ENCODE results near the gene STOML1. TPM values are rescaled to one million over a fixed set of nuclear protein-coding genes. Genes with fewer than 3 reads are reported as not detected.

The STOML1 gene
- total RNA-seq, 1 donor from 2014 or later = 10.6 TPM

DNA sequence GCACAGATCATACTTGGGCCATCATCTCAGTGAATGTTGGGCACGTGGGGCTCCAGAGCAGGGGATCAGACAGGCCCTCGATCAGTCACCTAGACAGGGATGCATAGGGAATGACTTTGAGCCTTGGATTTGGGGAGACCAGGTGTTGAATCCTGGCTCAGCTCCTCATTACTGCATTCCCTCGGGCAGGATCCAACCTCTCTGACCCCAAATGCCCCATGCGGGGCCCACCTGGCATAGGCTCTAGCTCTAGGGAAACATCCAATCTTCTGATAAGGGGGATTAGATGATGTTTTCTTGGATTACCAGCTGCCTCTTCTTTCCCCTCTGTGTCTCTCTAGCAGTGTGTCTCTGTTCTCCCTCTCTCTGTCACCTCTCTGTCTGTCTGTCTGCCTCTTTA, 43.1 kb downstream of the STOML1 start:
- no peak overlapping the region for H3K4me3 Mint-ChIP-seq
- H3K4me1 Mint-ChIP-seq = peaks cover 8% of the 10 kb centered on the region
- H3K36me3 Mint-ChIP-seq (ENCODE audit: low read depth) = no peaks in the 10 kb centered on the region
- H3K27ac Mint-ChIP-seq = no peak overlapping the region
- H3K27me3 Mint-ChIP-seq = peaks cover 7% of the 10 kb centered on the region
- intact Hi-C loops (cut with micrococcal nuclease) = no loop called here
- DNase-seq = no peak
- H3K9me3 Mint-ChIP-seq = no peaks in the 10 kb centered on the region

DNA sequence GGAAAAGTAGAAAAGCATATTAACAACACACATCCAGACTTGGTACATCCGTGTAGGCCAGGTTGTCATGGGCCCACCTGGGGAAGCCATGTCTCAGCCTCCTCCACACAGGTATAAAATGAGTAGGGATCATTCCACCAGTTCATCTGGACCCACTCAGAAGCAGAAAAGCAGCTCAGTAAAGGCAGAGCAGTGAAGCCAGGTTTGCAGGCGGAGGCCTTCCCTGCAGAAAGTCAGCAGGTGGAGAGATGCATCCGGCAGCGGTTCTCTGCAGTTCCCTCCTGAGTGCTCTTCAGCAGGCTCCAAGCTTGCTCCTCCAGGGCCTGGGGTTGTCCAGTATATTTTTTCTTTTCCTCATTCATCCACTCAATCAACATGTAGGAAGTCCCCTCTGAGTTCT, 43.7 kb downstream of the STOML1 start:
- Mint-ChIP-seq H3K27ac (no peak overlapping the region), H3K36me3 (ENCODE audit: low read depth) (no peaks in the 10 kb centered on the region), H3K9me3 (no peaks in the 10 kb centered on the region), H3K27me3 (peaks cover 7% of the 10 kb centered on the region), H3K4me3 (no peak overlapping the region), H3K4me1 (peaks cover 8% of the 10 kb centered on the region)
- intact Hi-C loops (cut with micrococcal nuclease) = no loop called here
- DNase-seq = no peak

- Mint-ChIP-seq H3K27me3 (peaks cover 7% of the 10 kb centered on the region), H3K4me3 (no peak overlapping the region), H3K9me3 (no peaks in the 10 kb centered on the region), H3K27ac (no peak overlapping the region), H3K4me1 (peaks cover 8% of the 10 kb centered on the region), H3K36me3 (ENCODE audit: low read depth) (no peaks in the 10 kb centered on the region)
- intact Hi-C loops (cut with micrococcal nuclease) = no loop called here
- DNase-seq = no peak
These were observed 44.4 kb downstream of the STOML1 start for GRCh38 chr15:73947651-73948050.

GRCh38 chr15:73946795-73947370, 45.2 kb downstream of the STOML1 start:
- Mint-ChIP-seq H3K36me3 (ENCODE audit: low read depth) (no peaks in the 10 kb centered on the region), H3K9me3 (no peaks in the 10 kb centered on the region), H3K27ac (no peak overlapping the region), H3K4me3 (no peak overlapping the region), H3K27me3 (peaks cover 7% of the 10 kb centered on the region), H3K4me1 (peaks cover 14% of the 10 kb centered on the region)
- intact Hi-C loops (cut with micrococcal nuclease) = no loop called here
- no peak for DNase-seq

- Mint-ChIP-seq H3K36me3 (ENCODE audit: low read depth) (no peaks in the 10 kb centered on the region), H3K27ac (no peak overlapping the region), H3K27me3 (peaks cover 7% of the 10 kb centered on the region), H3K4me1 (peaks cover 19% of the 10 kb centered on the region), H3K4me3 (no peak overlapping the region), H3K9me3 (no peaks in the 10 kb centered on the region)
- no peak for DNase-seq
- intact Hi-C loops (cut with micrococcal nuclease) = no loop called here
These were observed 45.9 kb downstream of the STOML1 start for GRCh38 chr15:73946046-73946721.

GRCh38 chr15:73945130-73945508, 47.0 kb downstream of the STOML1 start:
- no peaks in the 10 kb centered on the region for H3K9me3 Mint-ChIP-seq
- peaks cover 7% of the 10 kb centered on the region for H3K27me3 Mint-ChIP-seq
- DNase-seq = no peak
- intact Hi-C loops (cut with micrococcal nuclease) = no loop called here
- H3K4me3 Mint-ChIP-seq = no peak overlapping the region
- no peaks in the 10 kb centered on the region for H3K36me3 Mint-ChIP-seq (ENCODE audit: low read depth)
- H3K4me1 Mint-ChIP-seq = peaks cover 18% of the 10 kb centered on the region
- H3K27ac Mint-ChIP-seq = no peak overlapping the region

- H3K4me3 Mint-ChIP-seq = no peak overlapping the region
- peaks cover 18% of the 10 kb centered on the region for H3K4me1 Mint-ChIP-seq
- no peaks in the 10 kb centered on the region for H3K36me3 Mint-ChIP-seq (ENCODE audit: low read depth)
- intact Hi-C loops (cut with micrococcal nuclease) = no loop called here
- H3K9me3 Mint-ChIP-seq = no peaks in the 10 kb centered on the region
- no peak overlapping the region for H3K27ac Mint-ChIP-seq
- H3K27me3 Mint-ChIP-seq = peaks cover 7% of the 10 kb centered on the region
- DNase-seq = no peak
These were observed 47.6 kb downstream of the STOML1 start for GRCh38 chr15:73944161-73945129.

- Mint-ChIP-seq H3K27me3 (peaks cover 7% of the 10 kb centered on the region), H3K4me1 (peaks cover 18% of the 10 kb centered on the region), H3K4me3 (no peak overlapping the region), H3K36me3 (ENCODE audit: low read depth) (no peaks in the 10 kb centered on the region), H3K9me3 (no peaks in the 10 kb centered on the region), H3K27ac (no peak overlapping the region)
- intact Hi-C loops (cut with micrococcal nuclease) = no loop called here
- no peak for DNase-seq
These were observed 49.3 kb downstream of the STOML1 start for GRCh38 chr15:73942751-73943270.

- H3K27ac Mint-ChIP-seq = no peak overlapping the region
- no peak for DNase-seq
- H3K4me3 Mint-ChIP-seq = no peak overlapping the region
These were observed 50.0 kb downstream of the STOML1 start for GRCh38 chr15:73941871-73942635.

GRCh38 chr15:73941449-73941848, 50.6 kb downstream of the STOML1 start:
- intact Hi-C loops (cut with micrococcal nuclease) = no loop called here
- H3K4me1 Mint-ChIP-seq = peaks cover 17% of the 10 kb centered on the region
- no peak for DNase-seq
- H3K27me3 Mint-ChIP-seq = peaks cover 7% of the 10 kb centered on the region
- no peaks in the 10 kb centered on the region for H3K36me3 Mint-ChIP-seq (ENCODE audit: low read depth)
- no peak overlapping the region for H3K27ac Mint-ChIP-seq
- no peaks in the 10 kb centered on the region for H3K9me3 Mint-ChIP-seq
- H3K4me3 Mint-ChIP-seq = no peak overlapping the region

More at GRCh38 chr15:73941871-73942635, 50.0 kb downstream of the STOML1 start:
- peaks cover 7% of the 10 kb centered on the region for H3K27me3 Mint-ChIP-seq
- no peaks in the 10 kb centered on the region for H3K9me3 Mint-ChIP-seq
- H3K36me3 Mint-ChIP-seq (ENCODE audit: low read depth) = no peaks in the 10 kb centered on the region
- peaks cover 18% of the 10 kb centered on the region for H3K4me1 Mint-ChIP-seq
- intact Hi-C loops (cut with micrococcal nuclease) = no loop called here

DNA sequence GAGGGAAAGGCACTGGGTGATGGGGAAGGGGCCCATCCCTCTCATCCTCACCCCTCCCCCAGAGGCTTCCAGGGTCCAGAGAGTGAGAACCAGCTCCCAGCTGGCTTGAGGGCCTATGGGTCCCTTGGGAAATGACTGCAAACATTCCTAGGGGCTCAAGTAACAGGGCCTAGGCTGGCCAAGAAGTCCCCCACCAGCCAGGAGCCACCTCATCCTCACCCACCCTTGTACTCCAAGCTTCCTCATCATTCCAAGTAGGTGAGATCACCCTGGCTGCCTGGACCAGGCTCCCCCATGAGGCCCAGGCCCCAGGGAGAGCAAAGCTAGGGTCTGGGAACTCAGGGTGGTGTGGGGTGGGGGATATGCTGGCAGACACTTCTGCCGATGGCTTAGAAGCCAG, 51.1 kb downstream of the STOML1 start:
- H3K9me3 Mint-ChIP-seq = no peaks in the 10 kb centered on the region
- H3K36me3 Mint-ChIP-seq (ENCODE audit: low read depth) = no peaks in the 10 kb centered on the region
- H3K4me1 Mint-ChIP-seq = peaks cover 16% of the 10 kb centered on the region
- peaks cover 7% of the 10 kb centered on the region for H3K27me3 Mint-ChIP-seq
- no peak overlapping the region for H3K4me3 Mint-ChIP-seq
- H3K27ac Mint-ChIP-seq = no peak overlapping the region
- intact Hi-C loops (cut with micrococcal nuclease) = no loop called here
- no peak for DNase-seq

GRCh38 chr15:73940061-73940981, 51.8 kb downstream of the STOML1 start:
- Mint-ChIP-seq H3K4me1 (peaks cover 16% of the 10 kb centered on the region), H3K9me3 (no peaks in the 10 kb centered on the region), H3K27me3 (peaks cover 5% of the 10 kb centered on the region), H3K36me3 (ENCODE audit: low read depth) (no peaks in the 10 kb centered on the region), H3K27ac (no peak overlapping the region), H3K4me3 (no peak overlapping the region)
- no peak for DNase-seq
- intact Hi-C loops (cut with micrococcal nuclease) = no loop called here

All from activated CD4-positive, alpha-beta T cell treated with anti-CD3 and anti-CD28 coated beads, Interleukin-2, amount 10 ng/mL, durations not matched to agents 24 days and 14 days (primary cell).